ENCODE results near the gene FLT3. TPM values are rescaled to one million over a fixed set of nuclear protein-coding genes. Genes with fewer than 3 reads are reported as not detected.

Gene FLT3
- total and polyA plus RNA-seq, 2 of the 13 experiments (the other 11 are each of a cell fraction or from before 2014, with no cell fraction given): not detected

DNA sequence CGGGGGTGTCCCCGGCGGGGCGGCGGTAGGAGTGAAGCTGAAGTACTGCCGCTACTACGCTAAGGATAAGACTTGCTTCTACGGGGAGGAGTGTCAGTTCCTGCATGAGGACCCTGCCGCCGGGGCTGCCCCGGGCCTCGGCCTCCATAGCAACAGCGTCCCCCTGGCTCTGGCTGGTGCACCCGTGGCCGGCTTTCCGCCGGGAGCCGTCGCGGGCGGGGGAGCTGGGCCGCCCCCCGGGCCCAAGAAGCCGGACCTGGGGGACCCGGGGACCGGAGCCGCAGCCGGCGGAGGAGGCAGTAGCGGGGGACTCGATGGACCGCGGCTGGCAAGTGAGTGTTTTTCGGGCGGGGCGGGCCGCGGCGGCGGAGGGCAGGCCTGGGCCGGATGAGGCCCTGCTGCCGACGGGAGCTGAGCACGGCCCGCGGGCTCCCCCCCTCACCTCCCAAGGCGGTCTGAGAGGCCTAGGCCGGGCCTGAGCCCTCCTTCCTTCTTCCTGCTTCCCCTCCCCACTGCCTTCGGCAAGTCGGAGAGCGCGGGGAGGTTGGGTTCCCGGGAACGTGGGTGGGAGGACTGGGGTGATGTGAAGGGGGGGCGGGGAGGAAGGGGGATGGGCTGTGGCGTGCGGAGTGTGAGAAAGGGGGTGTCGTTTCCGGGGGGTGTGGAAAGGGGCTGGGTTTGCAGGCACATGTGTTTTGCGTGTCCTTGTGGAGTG lies 38.5 kb upstream of the FLT3 start (continued):
- TF ChIP-seq, protein P1, sequence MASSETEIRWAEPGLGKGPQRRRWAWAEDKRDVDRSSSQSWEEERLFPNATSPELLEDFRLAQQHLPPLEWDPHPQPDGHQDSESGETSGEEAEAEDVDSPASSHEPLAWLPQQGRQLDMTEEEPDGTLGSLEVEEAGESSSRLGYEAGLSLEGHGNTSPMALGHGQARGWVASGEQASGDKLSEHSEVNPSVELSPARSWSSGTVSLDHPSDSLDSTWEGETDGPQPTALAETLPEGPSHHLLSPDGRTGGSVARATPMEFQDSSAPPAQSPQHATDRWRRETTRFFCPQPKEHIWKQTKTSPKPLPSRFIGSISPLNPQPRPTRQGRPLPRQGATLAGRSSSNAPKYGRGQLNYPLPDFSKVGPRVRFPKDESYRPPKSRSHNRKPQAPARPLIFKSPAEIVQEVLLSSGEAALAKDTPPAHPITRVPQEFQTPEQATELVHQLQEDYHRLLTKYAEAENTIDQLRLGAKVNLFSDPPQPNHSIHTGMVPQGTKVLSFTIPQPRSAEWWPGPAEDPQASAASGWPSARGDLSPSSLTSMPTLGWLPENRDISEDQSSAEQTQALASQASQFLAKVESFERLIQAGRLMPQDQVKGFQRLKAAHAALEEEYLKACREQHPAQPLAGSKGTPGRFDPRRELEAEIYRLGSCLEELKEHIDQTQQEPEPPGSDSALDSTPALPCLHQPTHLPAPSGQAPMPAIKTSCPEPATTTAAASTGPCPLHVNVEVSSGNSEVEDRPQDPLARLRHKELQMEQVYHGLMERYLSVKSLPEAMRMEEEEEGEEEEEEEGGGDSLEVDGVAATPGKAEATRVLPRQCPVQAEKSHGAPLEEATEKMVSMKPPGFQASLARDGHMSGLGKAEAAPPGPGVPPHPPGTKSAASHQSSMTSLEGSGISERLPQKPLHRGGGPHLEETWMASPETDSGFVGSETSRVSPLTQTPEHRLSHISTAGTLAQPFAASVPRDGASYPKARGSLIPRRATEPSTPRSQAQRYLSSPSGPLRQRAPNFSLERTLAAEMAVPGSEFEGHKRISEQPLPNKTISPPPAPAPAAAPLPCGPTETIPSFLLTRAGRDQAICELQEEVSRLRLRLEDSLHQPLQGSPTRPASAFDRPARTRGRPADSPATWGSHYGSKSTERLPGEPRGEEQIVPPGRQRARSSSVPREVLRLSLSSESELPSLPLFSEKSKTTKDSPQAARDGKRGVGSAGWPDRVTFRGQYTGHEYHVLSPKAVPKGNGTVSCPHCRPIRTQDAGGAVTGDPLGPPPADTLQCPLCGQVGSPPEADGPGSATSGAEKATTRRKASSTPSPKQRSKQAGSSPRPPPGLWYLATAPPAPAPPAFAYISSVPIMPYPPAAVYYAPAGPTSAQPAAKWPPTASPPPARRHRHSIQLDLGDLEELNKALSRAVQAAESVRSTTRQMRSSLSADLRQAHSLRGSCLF (CRISPR knock-in tag; IDR thresholded peaks at IDR 0.05; ENCODE audit: borderline replicate concordance): no peak
- TF ChIP-seq ZNF780A (CRISPR knock-in tag; IDR thresholded peaks at IDR 0.05) (no peak), ATF1 (CRISPR knock-in tag; IDR thresholded peaks at IDR 0.05) (no peak), TAF1 (CRISPR knock-in tag; IDR thresholded peaks at IDR 0.05) (peak; percentile 52), NR3C1 (CRISPR knock-in tag; IDR thresholded peaks at IDR 0.05) (no peak), ELK4 (CRISPR knock-in tag; IDR thresholded peaks at IDR 0.05; ENCODE audit: borderline replicate concordance) (no peak), ZBTB4 (CRISPR knock-in tag; IDR thresholded peaks at IDR 0.05; ENCODE audit: borderline replicate concordance) (no peak), MXD4 (CRISPR knock-in tag; IDR thresholded peaks at IDR 0.05) (no peak), ARNT (IDR thresholded peaks at IDR 0.05) (no peak)
- TF ChIP-seq, protein P2, sequence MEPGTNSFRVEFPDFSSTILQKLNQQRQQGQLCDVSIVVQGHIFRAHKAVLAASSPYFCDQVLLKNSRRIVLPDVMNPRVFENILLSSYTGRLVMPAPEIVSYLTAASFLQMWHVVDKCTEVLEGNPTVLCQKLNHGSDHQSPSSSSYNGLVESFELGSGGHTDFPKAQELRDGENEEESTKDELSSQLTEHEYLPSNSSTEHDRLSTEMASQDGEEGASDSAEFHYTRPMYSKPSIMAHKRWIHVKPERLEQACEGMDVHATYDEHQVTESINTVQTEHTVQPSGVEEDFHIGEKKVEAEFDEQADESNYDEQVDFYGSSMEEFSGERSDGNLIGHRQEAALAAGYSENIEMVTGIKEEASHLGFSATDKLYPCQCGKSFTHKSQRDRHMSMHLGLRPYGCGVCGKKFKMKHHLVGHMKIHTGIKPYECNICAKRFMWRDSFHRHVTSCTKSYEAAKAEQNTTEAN (CRISPR knock-in tag; conservative IDR thresholded peaks at IDR 0.05): no peak
- TF ChIP-seq, protein P3, sequence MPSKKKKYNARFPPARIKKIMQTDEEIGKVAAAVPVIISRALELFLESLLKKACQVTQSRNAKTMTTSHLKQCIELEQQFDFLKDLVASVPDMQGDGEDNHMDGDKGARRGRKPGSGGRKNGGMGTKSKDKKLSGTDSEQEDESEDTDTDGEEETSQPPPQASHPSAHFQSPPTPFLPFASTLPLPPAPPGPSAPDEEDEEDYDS (CRISPR knock-in tag; IDR thresholded peaks at IDR 0.05): no peak
- TF ChIP-seq, protein P4, sequence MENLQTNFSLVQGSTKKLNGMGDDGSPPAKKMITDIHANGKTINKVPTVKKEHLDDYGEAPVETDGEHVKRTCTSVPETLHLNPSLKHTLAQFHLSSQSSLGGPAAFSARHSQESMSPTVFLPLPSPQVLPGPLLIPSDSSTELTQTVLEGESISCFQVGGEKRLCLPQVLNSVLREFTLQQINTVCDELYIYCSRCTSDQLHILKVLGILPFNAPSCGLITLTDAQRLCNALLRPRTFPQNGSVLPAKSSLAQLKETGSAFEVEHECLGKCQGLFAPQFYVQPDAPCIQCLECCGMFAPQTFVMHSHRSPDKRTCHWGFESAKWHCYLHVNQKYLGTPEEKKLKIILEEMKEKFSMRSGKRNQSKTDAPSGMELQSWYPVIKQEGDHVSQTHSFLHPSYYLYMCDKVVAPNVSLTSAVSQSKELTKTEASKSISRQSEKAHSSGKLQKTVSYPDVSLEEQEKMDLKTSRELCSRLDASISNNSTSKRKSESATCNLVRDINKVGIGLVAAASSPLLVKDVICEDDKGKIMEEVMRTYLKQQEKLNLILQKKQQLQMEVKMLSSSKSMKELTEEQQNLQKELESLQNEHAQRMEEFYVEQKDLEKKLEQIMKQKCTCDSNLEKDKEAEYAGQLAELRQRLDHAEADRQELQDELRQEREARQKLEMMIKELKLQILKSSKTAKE (CRISPR knock-in tag; IDR thresholded peaks at IDR 0.05; ENCODE audit: borderline replicate concordance): no peak
- TF ChIP-seq, protein P5, sequence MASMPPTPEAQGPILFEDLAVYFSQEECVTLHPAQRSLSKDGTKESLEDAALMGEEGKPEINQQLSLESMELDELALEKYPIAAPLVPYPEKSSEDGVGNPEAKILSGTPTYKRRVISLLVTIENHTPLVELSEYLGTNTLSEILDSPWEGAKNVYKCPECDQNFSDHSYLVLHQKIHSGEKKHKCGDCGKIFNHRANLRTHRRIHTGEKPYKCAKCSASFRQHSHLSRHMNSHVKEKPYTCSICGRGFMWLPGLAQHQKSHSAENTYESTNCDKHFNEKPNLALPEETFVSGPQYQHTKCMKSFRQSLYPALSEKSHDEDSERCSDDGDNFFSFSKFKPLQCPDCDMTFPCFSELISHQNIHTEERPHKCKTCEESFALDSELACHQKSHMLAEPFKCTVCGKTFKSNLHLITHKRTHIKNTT (CRISPR knock-in tag; IDR thresholded peaks at IDR 0.05): no peak
